IMR-90 (cell line): ENCODE measurements around the gene SLC35F1. TPM values are rescaled to one million over a fixed set of nuclear protein-coding genes. Genes with fewer than 3 reads are reported as not detected.

Experiments
- ATAC-seq: fragments of 200-7000 bp; cut with Tn5 transposase; 2 replicates; pipeline ENCODE4 v1.9.1; 2020; ENCODE audit warnings: low read depth, mild to moderate bottlenecking, moderate library complexity
- BruUV-seq: library from RNA; stranded (reverse); fragments of 400-500 nt; replicated peaks from 2 replicates; lab custom pipeline; 2021; lab: Mats Ljungman, UMichigan
- CTCF ChIA-PET: fragments of 300-600 bp; formaldehyde crosslinking; extraction: SDS; loops from one replicate; lab custom pipeline; 2021; ENCODE audit warnings: antibody characterized with exemption; lab: Yijun Ruan, JAX
- POLR2A ChIA-PET: fragments of 300-600 bp; sonication (Branson Sonifier 250); formaldehyde crosslinking; loops from one replicate; lab custom pipeline; 2022; ENCODE audit warnings: antibody characterized with exemption; ENCODE audit not compliant: unreplicated experiment; lab: Charles Lee
- DNase-seq: peaks from one replicate; pipeline ENCODE4 v3.0.0; 2013
- H2AFZ ChIP-seq: replicated peaks from 2 replicates; pipeline ENCODE3; 2013; ENCODE audit warnings: low read length, mild to moderate bottlenecking; ENCODE audit not compliant: poor library complexity
- H2AK5ac ChIP-seq: 2 replicates; pipeline ENCODE4 v1.6.1; 2013; ENCODE audit warnings: low read depth, low read length, inconsistent platforms
- H2AK9ac ChIP-seq: replicated peaks from 2 replicates; pipeline ENCODE3; 2013; ENCODE audit warnings: mild to moderate bottlenecking, low read depth, low read length, moderate library complexity; ENCODE audit not compliant: poor library complexity
- H2BK120ac ChIP-seq: 2 replicates; pipeline ENCODE4 v1.6.1; 2013; ENCODE audit warnings: low read depth, low read length, inconsistent platforms
- H2BK15ac ChIP-seq: 3 replicates; pipeline ENCODE4 v1.6.1; 2013; ENCODE audit warnings: low read depth, low read length, inconsistent platforms
- H2BK20ac ChIP-seq: 2 replicates; pipeline ENCODE4 v1.6.1; 2013; ENCODE audit warnings: low read depth, mild to moderate bottlenecking, inconsistent platforms, low read length, moderate library complexity
- H2BK5ac ChIP-seq: 2 replicates; pipeline ENCODE4 v1.6.1; 2013; ENCODE audit warnings: mild to moderate bottlenecking, low read depth, low read length, inconsistent platforms; ENCODE audit not compliant: poor library complexity, severe bottlenecking
- H3K14ac ChIP-seq: replicated peaks from 2 replicates; pipeline ENCODE4 v1.6.1; 2013; ENCODE audit warnings: low read depth, low read length, inconsistent platforms
- H3K18ac ChIP-seq: 2 replicates; pipeline ENCODE4 v1.6.1; 2013; ENCODE audit warnings: low read depth, low read length, control low read depth
- H3K23ac ChIP-seq: 2 replicates; pipeline ENCODE4 v1.6.1; 2013; ENCODE audit warnings: low read depth, low read length, inconsistent platforms
- H3K27ac ChIP-seq: 2 replicates; pipeline ENCODE4 v1.5.1; 2013; ENCODE audit warnings: mild to moderate bottlenecking, control low read depth, low read length; ENCODE audit not compliant: insufficient read depth
- H3K27me3 ChIP-seq: 2 replicates; pipeline ENCODE4 v1.6.1; 2013; ENCODE audit warnings: low read length; ENCODE audit not compliant: control insufficient read depth, insufficient read depth
- H3K36me3 ChIP-seq: 2 replicates; pipeline ENCODE4 v1.6.1; 2013; ENCODE audit warnings: low read length, mixed read lengths; ENCODE audit not compliant: control insufficient read depth, insufficient read depth
- H3K4ac ChIP-seq: 2 replicates; pipeline ENCODE4 v1.6.1; 2013; ENCODE audit warnings: low read depth, low read length, inconsistent platforms
- H3K4me1 ChIP-seq: 2 replicates; pipeline ENCODE4 v1.6.1; 2013; ENCODE audit warnings: low read length, mixed read lengths; ENCODE audit not compliant: control insufficient read depth, insufficient read depth
- H3K4me2 ChIP-seq: 2 replicates; pipeline ENCODE4 v1.6.1; 2013; ENCODE audit warnings: low read depth, mild to moderate bottlenecking, control low read depth, low read length, moderate library complexity
- H3K4me3 ChIP-seq: 2 replicates; pipeline ENCODE4 v1.5.1; 2013; ENCODE audit warnings: low read depth, mild to moderate bottlenecking, control low read depth, low read length, moderate library complexity; ENCODE audit not compliant: insufficient read depth
- H3K56ac ChIP-seq: 2 replicates; pipeline ENCODE4 v1.6.1; 2013; ENCODE audit warnings: low read length, inconsistent platforms; ENCODE audit not compliant: insufficient read depth; ENCODE audit errors: extremely low read depth
- H3K79me1 ChIP-seq, 2 experiments: 2 replicates each; pipeline ENCODE4 v1.6.1; 2013; ENCODE audit warnings: low read length in 2 of 2, inconsistent platforms in 1 of 2, low read depth in 1 of 2
- H3K9ac ChIP-seq: 2 replicates; pipeline ENCODE4 v1.6.1; 2013; ENCODE audit warnings: low read depth, low read length, control low read depth
- H3K9me1 ChIP-seq: 2 replicates; pipeline ENCODE4 v1.6.1; 2013; ENCODE audit warnings: low read length, inconsistent platforms; ENCODE audit not compliant: insufficient read depth
- H3K9me3 ChIP-seq: 2 replicates; pipeline ENCODE4 v1.6.1; 2013; ENCODE audit warnings: low read length; ENCODE audit not compliant: control insufficient read depth, insufficient read depth
- H4K20me1 ChIP-seq: 2 replicates; pipeline ENCODE4 v1.6.1; 2013; ENCODE audit warnings: low read length, inconsistent platforms; ENCODE audit not compliant: insufficient read depth
- H4K5ac ChIP-seq: 2 replicates; pipeline ENCODE4 v1.6.1; 2013; ENCODE audit warnings: mild to moderate bottlenecking, low read depth, low read length, control low read depth
- H4K8ac ChIP-seq, 2 experiments: 2 replicates each; pipeline ENCODE4 v1.6.1; 2013; ENCODE audit warnings: low read depth in 2 of 2, low read length in 2 of 2, control low read depth in 1 of 2, inconsistent platforms in 1 of 2
- H4K91ac ChIP-seq: 2 replicates; pipeline ENCODE4 v1.6.1; 2013; ENCODE audit warnings: low read depth, low read length, inconsistent platforms; ENCODE audit not compliant: insufficient read depth
- BHLHE40 ChIP-seq: fragments of 150-350 bp; IDR thresholded peaks from 2 replicates; pipeline ENCODE4 v1.6.1; 2016; ENCODE audit warnings: mild to moderate bottlenecking, low read depth, low read length
- CEBPB ChIP-seq: IDR thresholded peaks from 2 replicates; pipeline ENCODE4 v1.6.1; 2012; ENCODE audit warnings: low read depth, low read length, improper control_type of control experiment
- FOS ChIP-seq: fragments of 150-350 bp; IDR thresholded peaks from 2 replicates; pipeline ENCODE4 v1.6.1; 2016; ENCODE audit warnings: low read depth, low read length
- MAFK ChIP-seq: IDR thresholded peaks from 2 replicates; pipeline ENCODE4 v1.6.1; 2012; ENCODE audit warnings: low read depth, low read length, improper control_type of control experiment
- MAZ ChIP-seq: IDR thresholded peaks from 2 replicates; pipeline ENCODE4 v1.6.1; 2012; ENCODE audit warnings: low read depth, mild to moderate bottlenecking, low read length, improper control_type of control experiment, moderate library complexity, borderline replicate concordance
- MXI1 ChIP-seq: IDR thresholded peaks from 2 replicates; pipeline ENCODE4 v1.6.1; 2012; ENCODE audit warnings: low read depth, mild to moderate bottlenecking, low read length, moderate library complexity, borderline replicate concordance
- NFE2L2 ChIP-seq: fragments of 150-350 bp; IDR thresholded peaks from 2 replicates; pipeline ENCODE4 v1.6.1; 2016; ENCODE audit warnings: low read depth, mild to moderate bottlenecking, low read length
- RAD21 ChIP-seq: IDR thresholded peaks from 2 replicates; pipeline ENCODE4 v1.6.1; 2012; ENCODE audit warnings: low read length, improper control_type of control experiment
- RCOR1 ChIP-seq: IDR thresholded peaks from 2 replicates; pipeline ENCODE4 v1.6.1; 2012; ENCODE audit warnings: mild to moderate bottlenecking, low read length, improper control_type of control experiment; ENCODE audit not compliant: insufficient replicate concordance
- RFX5 ChIP-seq: IDR thresholded peaks from 2 replicates; pipeline ENCODE4 v1.8.0; 2012; ENCODE audit warnings: low read depth, mild to moderate bottlenecking, low read length, moderate library complexity
- SMC3 ChIP-seq: fragments of 150-350 bp; IDR thresholded peaks from 2 replicates; pipeline ENCODE4 v1.6.1; 2016; ENCODE audit warnings: low read depth, mild to moderate bottlenecking, antibody characterized with exemption, low read length, moderate library complexity
- WGBS, 2 experiments: methylation state at CpG; one replicate each; pipeline versions ENCODE4 v1.1.5 to v1.1.7; 2013; ENCODE audit warnings: missing lambda C conversion rate in 2 of 2; ENCODE audit not compliant: insufficient read length in 1 of 2; ENCODE audit errors: extremely low coverage in 2 of 2; 5-methylcytosine and 5-hydroxymethylcytosine counted together
- dilution Hi-C: fragments of 300-500 bp; cut with HindIII; formaldehyde crosslinking; loops from one replicate; pipeline ENCODE4 v1.14.3; 2018; ENCODE audit warnings: low sequenced_read_pairs; ENCODE audit not compliant: unreplicated experiment
- in situ Hi-C: fragments of 300-500 bp; cut with MboI; formaldehyde crosslinking; loops from 3 replicates; pipeline ENCODE4 v1.14.3; 2019; ENCODE audit warnings: low sequenced_read_pairs, inconsistent platforms, mixed read lengths
- intact Hi-C: fragments of 100-400 bp; cut with micrococcal nuclease; formaldehyde crosslinking; loops from 2 replicates; pipeline ENCODE4 v1.10.0; 2022
- polyA plus RNA-seq, 3 experiments: library from polyadenylated mRNA; depleted of rRNA; stranded (reverse); fragments of >200 nt; gene quantifications; 2 replicates each; pipeline ENCODE4 v1.2.3, GENCODE V29; 2012; ENCODE audit warnings: low replicate concordance in 1 of 3
- total RNA-seq: library from RNA; depleted of rRNA; stranded (reverse); fragments of >200 nt; gene quantifications from 2 replicates; pipeline ENCODE4 v1.2.3, GENCODE V29; 2012
- TF ChIP-seq, protein P1 (sequence below): fragments of 150-350 bp; IDR thresholded peaks from 2 replicates; pipeline ENCODE4 v1.6.1; 2016; ENCODE audit warnings: low read depth, mild to moderate bottlenecking, low read length, moderate library complexity, borderline replicate concordance
- TF ChIP-seq, protein P2 (sequence below): conservative IDR thresholded peaks from 2 replicates; pipeline ENCODE4 v1.5.1; 2012; ENCODE audit warnings: mild to moderate bottlenecking, low read depth, low read length, improper control_type of control experiment

The SLC35F1 gene
- total and polyA plus RNA-seq, 2 of the 4 experiments (the other 2 are of a cell fraction) = not detected

DNA sequence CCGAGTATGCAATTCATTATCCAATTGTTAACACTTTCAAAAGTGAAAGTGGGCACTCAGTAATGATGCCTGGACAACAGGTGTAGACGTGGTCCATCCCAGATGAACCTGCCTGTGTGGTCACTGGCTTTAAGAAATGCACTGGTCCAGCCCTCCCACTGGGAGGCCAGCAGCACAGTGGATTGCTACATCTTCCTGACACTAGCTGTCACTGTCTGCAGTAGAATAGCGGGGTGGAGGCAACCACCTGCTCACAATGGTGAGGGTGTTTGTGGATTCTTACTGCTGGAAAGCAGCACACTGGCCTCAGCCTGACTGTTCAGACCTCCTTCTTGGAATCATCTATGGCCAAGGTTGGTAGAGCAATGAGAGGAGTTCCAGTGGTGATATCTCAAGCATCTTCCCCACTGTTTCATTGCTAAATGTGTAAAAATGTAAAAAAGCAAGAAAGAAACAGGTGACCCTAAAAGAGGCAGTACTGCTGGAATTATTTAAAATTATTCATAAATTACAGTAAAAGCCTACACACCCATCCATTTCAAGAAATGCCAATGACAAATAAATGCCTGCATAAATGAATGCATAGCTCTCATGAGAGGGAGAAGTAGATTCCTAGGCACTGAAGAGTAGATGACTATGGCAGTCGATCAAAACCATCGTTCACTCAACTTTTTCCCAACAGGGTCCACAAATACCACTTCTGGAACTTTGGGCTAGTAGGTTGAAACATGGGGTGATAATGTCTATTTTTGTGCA is 413.0 kb downstream of the SLC35F1 start:
- no peaks in the 10 kb centered on the region for H4K20me1 ChIP-seq
- H3K79me1 ChIP-seq = no peaks in the 10 kb centered on the region
- H2BK20ac ChIP-seq = 0 out of 2 replicates have a peak overlapping the region, but pooled peaks have one; percentile 34
- TF ChIP-seq CEBPB = no peak
- TF ChIP-seq MAFK = no peak
- TF ChIP-seq MAZ = no peak
- no peak for TF ChIP-seq NFE2L2
- TF ChIP-seq, protein P1, sequence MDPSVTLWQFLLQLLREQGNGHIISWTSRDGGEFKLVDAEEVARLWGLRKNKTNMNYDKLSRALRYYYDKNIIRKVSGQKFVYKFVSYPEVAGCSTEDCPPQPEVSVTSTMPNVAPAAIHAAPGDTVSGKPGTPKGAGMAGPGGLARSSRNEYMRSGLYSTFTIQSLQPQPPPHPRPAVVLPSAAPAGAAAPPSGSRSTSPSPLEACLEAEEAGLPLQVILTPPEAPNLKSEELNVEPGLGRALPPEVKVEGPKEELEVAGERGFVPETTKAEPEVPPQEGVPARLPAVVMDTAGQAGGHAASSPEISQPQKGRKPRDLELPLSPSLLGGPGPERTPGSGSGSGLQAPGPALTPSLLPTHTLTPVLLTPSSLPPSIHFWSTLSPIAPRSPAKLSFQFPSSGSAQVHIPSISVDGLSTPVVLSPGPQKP = no peak
- TF ChIP-seq RAD21 = no peak
- TF ChIP-seq RCOR1 = no peak
- no peak for TF ChIP-seq RFX5
- TF ChIP-seq MXI1 = no peak
- TF ChIP-seq FOS = no peak
- no peak for TF ChIP-seq BHLHE40
- TF ChIP-seq, protein P2, sequence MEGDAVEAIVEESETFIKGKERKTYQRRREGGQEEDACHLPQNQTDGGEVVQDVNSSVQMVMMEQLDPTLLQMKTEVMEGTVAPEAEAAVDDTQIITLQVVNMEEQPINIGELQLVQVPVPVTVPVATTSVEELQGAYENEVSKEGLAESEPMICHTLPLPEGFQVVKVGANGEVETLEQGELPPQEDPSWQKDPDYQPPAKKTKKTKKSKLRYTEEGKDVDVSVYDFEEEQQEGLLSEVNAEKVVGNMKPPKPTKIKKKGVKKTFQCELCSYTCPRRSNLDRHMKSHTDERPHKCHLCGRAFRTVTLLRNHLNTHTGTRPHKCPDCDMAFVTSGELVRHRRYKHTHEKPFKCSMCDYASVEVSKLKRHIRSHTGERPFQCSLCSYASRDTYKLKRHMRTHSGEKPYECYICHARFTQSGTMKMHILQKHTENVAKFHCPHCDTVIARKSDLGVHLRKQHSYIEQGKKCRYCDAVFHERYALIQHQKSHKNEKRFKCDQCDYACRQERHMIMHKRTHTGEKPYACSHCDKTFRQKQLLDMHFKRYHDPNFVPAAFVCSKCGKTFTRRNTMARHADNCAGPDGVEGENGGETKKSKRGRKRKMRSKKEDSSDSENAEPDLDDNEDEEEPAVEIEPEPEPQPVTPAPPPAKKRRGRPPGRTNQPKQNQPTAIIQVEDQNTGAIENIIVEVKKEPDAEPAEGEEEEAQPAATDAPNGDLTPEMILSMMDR = no peak
- TF ChIP-seq SMC3 = no peak
- CTCF ChIA-PET = interaction anchor here (0.6 kb wide), 1 partner anchor 9 kb away, joined by 3 read pairs; no protein-coding TSS in a partner anchor
- POLR2A ChIA-PET = no interaction called here
- no peak overlapping the region for H3K23ac ChIP-seq
- H3K4ac ChIP-seq = no peak overlapping the region
- H3K4me2 ChIP-seq = no peak overlapping the region
- H4K91ac ChIP-seq = no peak overlapping the region
- BruUV-seq = no TSS peak
- H3K9ac ChIP-seq = no peak overlapping the region
- DNase-seq (no peak), ATAC-seq (no peak)
- H4K8ac ChIP-seq = no peak overlapping the region
- H3K27me3 ChIP-seq = no peaks in the 10 kb centered on the region
- no peak overlapping the region for H3K27ac ChIP-seq
- no peak overlapping the region for H2AK9ac ChIP-seq
- peaks cover 5% of the 10 kb centered on the region; the same call in 1 of the 2 replicates for H3K9me1 ChIP-seq
- in situ Hi-C loops (no loop called here), intact Hi-C loops (no loop called here), dilution Hi-C loops (no loop called here)
- no peak overlapping the region for H2BK5ac ChIP-seq
- H3K36me3 ChIP-seq = no peaks in the 10 kb centered on the region
- H4K5ac ChIP-seq = no peak overlapping the region
- WGBS, 2 experiments = 100% methylated on average over 1 of the region's 5 CpGs; no CpG with 5 or more reads in 1 of the 2 experiments
- H3K4me1 ChIP-seq = peaks cover 10% of the 10 kb centered on the region
- H3K56ac ChIP-seq = no peak overlapping the region
- no peak overlapping the region for H3K4me3 ChIP-seq
- no peak overlapping the region for H3K14ac ChIP-seq
- H2BK15ac ChIP-seq = no peak overlapping the region
- peak overlapping the region; percentile 4; the same call in 1 of the 2 replicates for H2AK5ac ChIP-seq
- H2BK120ac ChIP-seq = no peak overlapping the region; the same call in 1 of the 2 replicates
- no peak overlapping the region for H2AFZ ChIP-seq
- H3K18ac ChIP-seq = no peak overlapping the region
- H3K9me3 ChIP-seq = no peaks in the 10 kb centered on the region
